WTC11 (cell line): ENCODE data around the gene CACNA1C. TPM values are rescaled to one million over a fixed set of nuclear protein-coding genes. Genes with fewer than 3 reads are reported as not detected.

Experiments
- ATAC-seq: fragments of 200-7000 bp; cut with Tn5 transposase; 2 replicates; pipeline ENCODE4 v1.10.0; 2021; ENCODE audit warnings: mild to moderate bottlenecking, moderate library complexity
- CTCF ChIA-PET: fragments of 300-600 bp; sonication (Branson Sonifier 250); formaldehyde crosslinking; loops from one replicate; lab custom pipeline; 2021; ENCODE audit warnings: antibody characterized with exemption; lab: Charles Lee
- POLR2A ChIA-PET: fragments of 350-600 bp; sonication (Branson Sonifier 250); formaldehyde crosslinking; loops from one replicate; lab custom pipeline; 2021; ENCODE audit warnings: antibody characterized with exemption; lab: Charles Lee
- DNase-seq: peaks from one replicate; pipeline ENCODE4 v3.0.0; 2021; ENCODE audit warnings: low spot score
- H3K27ac Mint-ChIP-seq: 2 replicates; pipeline ENCODE4 v1.8.0; 2021; ENCODE audit warnings: mixed read lengths
- H3K27me3 Mint-ChIP-seq: 2 replicates; pipeline ENCODE4 v1.8.0; 2021; ENCODE audit warnings: low read depth, mild to moderate bottlenecking, moderate library complexity, mixed read lengths
- H3K36me3 Mint-ChIP-seq: 2 replicates; pipeline ENCODE4 v1.8.0; 2021; ENCODE audit warnings: mixed read lengths
- H3K4me1 Mint-ChIP-seq: 2 replicates; pipeline ENCODE4 v1.8.0; 2022; ENCODE audit warnings: mixed read lengths
- H3K4me3 Mint-ChIP-seq: 2 replicates; pipeline ENCODE4 v1.8.0; 2021; ENCODE audit warnings: mild to moderate bottlenecking, moderate library complexity, mixed read lengths
- H3K9me3 Mint-ChIP-seq: 2 replicates; pipeline ENCODE4 v1.8.0; 2021; ENCODE audit warnings: mixed read lengths
- ESRRA ChIP-seq: sonication (generic); formaldehyde crosslinking; IDR thresholded peaks from 2 replicates; pipeline ENCODE4 v1.8.1; 2022; ENCODE audit warnings: mild to moderate bottlenecking, missing genetic modification reagents, borderline replicate concordance
- ETV6 ChIP-seq: sonication (generic); formaldehyde crosslinking; IDR thresholded peaks from 2 replicates; pipeline ENCODE4 v1.8.1; 2022; ENCODE audit warnings: mild to moderate bottlenecking, missing genetic modification reagents
- FOXK1 ChIP-seq: sonication (generic); formaldehyde crosslinking; IDR thresholded peaks from 2 replicates; pipeline ENCODE4 v1.8.0; 2022; ENCODE audit warnings: mild to moderate bottlenecking, moderate library complexity, missing genetic modification reagents
- GRHL2 ChIP-seq: fragments of 250-450 bp; sonication (Bioruptor Pico); IDR thresholded peaks from 2 replicates; pipeline ENCODE4 v1.8.0; 2022; ENCODE audit warnings: mild to moderate bottlenecking, moderate library complexity; ENCODE audit not compliant: insufficient replicate concordance, severe bottlenecking
- IRF2 ChIP-seq: sonication (generic); formaldehyde crosslinking; IDR thresholded peaks from 2 replicates; pipeline ENCODE4 v1.8.0; 2022; ENCODE audit warnings: low read depth, missing genetic modification reagents, borderline replicate concordance
- MXD4 ChIP-seq: fragments of 250-450 bp; sonication (Bioruptor Pico); IDR thresholded peaks from 2 replicates; pipeline ENCODE4 v1.8.0; 2021; ENCODE audit warnings: mild to moderate bottlenecking, moderate library complexity, borderline replicate concordance
- NFE2L1 ChIP-seq: sonication (generic); formaldehyde crosslinking; IDR thresholded peaks from 2 replicates; pipeline ENCODE4 v1.8.1; 2023; ENCODE audit warnings: missing genetic modification reagents
- NR3C1 ChIP-seq: sonication (generic); formaldehyde crosslinking; conservative IDR thresholded peaks from 2 replicates; pipeline ENCODE4 v1.8.1; 2023; ENCODE audit warnings: low read depth, mild to moderate bottlenecking, missing genetic modification reagents
- OVOL2 ChIP-seq: fragments of 250-450 bp; sonication (Bioruptor Pico); IDR thresholded peaks from 2 replicates; pipeline ENCODE4 v1.9.0; 2021; ENCODE audit warnings: mild to moderate bottlenecking, borderline replicate concordance
- RELA ChIP-seq: sonication (generic); formaldehyde crosslinking; IDR thresholded peaks from 2 replicates; pipeline ENCODE4 v1.8.1; 2022; ENCODE audit warnings: missing genetic modification reagents, mild to moderate bottlenecking, borderline replicate concordance
- RORB ChIP-seq: fragments of 250-450 bp; sonication (Bioruptor Pico); IDR thresholded peaks from 2 replicates; pipeline ENCODE4 v1.9.0; 2021; ENCODE audit warnings: mild to moderate bottlenecking
- SMAD3 ChIP-seq: sonication (generic); formaldehyde crosslinking; IDR thresholded peaks from 2 replicates; pipeline ENCODE4 v1.8.0; 2022; ENCODE audit warnings: missing genetic modification reagents, mild to moderate bottlenecking, borderline replicate concordance
- TCF7 ChIP-seq: sonication (generic); formaldehyde crosslinking; IDR thresholded peaks from 2 replicates; pipeline ENCODE4 v1.8.0; 2022; ENCODE audit warnings: mild to moderate bottlenecking, low read depth, missing genetic modification reagents, moderate library complexity
- ZNF138 ChIP-seq: sonication (generic); formaldehyde crosslinking; conservative IDR thresholded peaks from 2 replicates; pipeline ENCODE4 v1.8.1; 2022; ENCODE audit warnings: mild to moderate bottlenecking, moderate library complexity, missing genetic modification reagents
- ZNF396 ChIP-seq: fragments of 250-450 bp; sonication (Bioruptor Pico); IDR thresholded peaks from 2 replicates; pipeline ENCODE4 v1.8.0; 2021; ENCODE audit warnings: mild to moderate bottlenecking, moderate library complexity, borderline replicate concordance
- ZNF416 ChIP-seq: fragments of 250-450 bp; sonication (Bioruptor Pico); IDR thresholded peaks from 2 replicates; pipeline ENCODE4 v1.9.0; 2021; ENCODE audit warnings: mild to moderate bottlenecking, inconsistent platforms
- ZNF423 ChIP-seq: fragments of 250-450 bp; sonication (Bioruptor Pico); IDR thresholded peaks from 2 replicates; pipeline ENCODE4 v2.1.2; 2022; ENCODE audit warnings: mild to moderate bottlenecking, moderate library complexity
- total RNA-seq: library from RNA; stranded (reverse); gene quantifications from 3 replicates; pipeline ENCODE4 v1.2.3, GENCODE V29; 2021
- TF ChIP-seq, protein P1 (sequence below): fragments of 250-450 bp; sonication (Bioruptor Pico); IDR thresholded peaks from 2 replicates; pipeline ENCODE4 v1.9.0; 2021; ENCODE audit warnings: mild to moderate bottlenecking
- TF ChIP-seq, protein P2 (sequence below): sonication (generic); formaldehyde crosslinking; IDR thresholded peaks from 2 replicates; pipeline ENCODE4 v1.8.1; 2023; ENCODE audit warnings: mild to moderate bottlenecking, missing genetic modification reagents, moderate library complexity

Gene CACNA1C
- total RNA-seq, 1 experiment from 2014 or later: 1.7 TPM

DNA sequence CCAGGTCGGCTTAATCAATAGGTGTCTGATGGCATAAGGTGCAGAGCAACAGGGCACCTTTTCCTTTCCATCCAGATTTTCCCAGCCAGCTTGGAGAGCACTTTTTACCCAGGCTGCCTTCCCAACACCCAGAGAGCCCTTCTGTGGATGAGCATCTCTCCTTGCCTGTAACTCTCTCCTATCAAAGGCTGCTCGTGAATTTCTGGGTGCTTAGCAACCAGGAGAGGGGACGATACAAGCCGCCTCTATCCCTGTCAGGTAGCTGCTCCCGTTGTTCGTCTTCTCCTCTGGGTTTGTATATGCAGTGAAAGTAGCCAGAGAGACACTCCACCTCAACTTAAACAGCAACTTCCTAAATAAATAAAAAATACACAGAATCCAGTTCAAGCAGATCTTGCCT, 124.2 kb downstream of the CACNA1C start (continued):
- TF ChIP-seq ZNF416 (CRISPR knock-in tag) (no peak), MXD4 (CRISPR knock-in tag) (no peak), ZNF423 (no peak)

DNA sequence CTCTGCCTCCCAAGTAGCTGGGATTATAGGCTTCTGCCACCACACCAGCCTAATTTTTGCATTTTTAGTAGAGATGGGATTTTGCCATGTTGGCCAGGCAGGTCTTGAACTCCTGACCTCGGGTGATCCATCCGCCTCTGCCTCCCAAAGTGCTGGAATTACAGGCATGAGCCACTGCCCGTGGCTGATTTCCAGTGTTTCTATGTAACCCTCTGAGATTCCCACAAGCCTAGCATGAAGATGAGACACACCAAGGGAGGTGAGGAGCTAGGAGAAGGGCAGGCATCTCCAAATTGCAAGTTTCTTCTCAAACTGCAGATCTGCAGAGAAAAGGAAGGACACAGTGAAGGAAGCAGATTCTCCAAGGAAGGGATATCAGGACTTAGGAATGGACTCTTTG, 125.0 kb downstream of the CACNA1C start:
- H3K27me3 Mint-ChIP-seq: no peaks in the 10 kb centered on the region; the same call in 1 of the 2 replicates
- DNase-seq: no peak

DNA sequence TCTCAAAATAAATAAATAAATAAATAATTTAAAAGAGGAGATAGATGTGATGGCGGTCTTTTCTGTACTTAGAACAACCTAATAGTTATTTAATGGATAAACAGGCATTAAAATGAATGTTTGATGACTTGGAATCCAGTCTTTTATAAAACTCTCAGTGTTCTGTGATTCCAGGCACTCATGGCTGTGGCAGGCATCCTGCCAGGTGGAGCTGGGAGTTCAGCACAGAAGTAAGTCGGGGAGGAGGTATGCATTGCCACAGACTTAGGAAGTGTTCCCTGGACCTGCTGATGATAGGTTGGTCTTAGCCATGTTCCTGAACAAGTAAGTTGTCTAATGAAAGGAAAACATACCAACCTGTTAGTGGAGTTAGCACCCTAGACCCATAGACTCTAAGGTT, 126.3 kb downstream of the CACNA1C start:
- no peak for TF ChIP-seq ZNF138 (CRISPR knock-in tag)
- H3K36me3 Mint-ChIP-seq: no peaks in the 10 kb centered on the region
- ChIA-PET POLR2A (no interaction called here), CTCF (no interaction called here)
- H3K4me1 Mint-ChIP-seq: peaks cover 15% of the 10 kb centered on the region
- DNase-seq: no peak
- no peaks in the 10 kb centered on the region for H3K9me3 Mint-ChIP-seq
- no peak overlapping the region for H3K27ac Mint-ChIP-seq
- no peak overlapping the region for H3K4me3 Mint-ChIP-seq
- H3K27me3 Mint-ChIP-seq: no peaks in the 10 kb centered on the region; the same call in 1 of the 2 replicates
- no peak for ATAC-seq

More for the DNA sequence above, 125.0 kb downstream of the CACNA1C start:
- H3K4me3 Mint-ChIP-seq: no peak overlapping the region
- no peaks in the 10 kb centered on the region for H3K36me3 Mint-ChIP-seq
- H3K27ac Mint-ChIP-seq: no peak overlapping the region
- H3K4me1 Mint-ChIP-seq: peaks cover 8% of the 10 kb centered on the region
- CTCF ChIA-PET: no interaction called here
- no peaks in the 10 kb centered on the region for H3K9me3 Mint-ChIP-seq
- ATAC-seq: no peak
- TF ChIP-seq ZNF416 (CRISPR knock-in tag) (no peak), ESRRA (no peak), ETV6 (CRISPR knock-in tag) (no peak), ZNF396 (CRISPR knock-in tag) (no peak), GRHL2 (no peak), NFE2L1 (no peak)
- TF ChIP-seq, protein P1, sequence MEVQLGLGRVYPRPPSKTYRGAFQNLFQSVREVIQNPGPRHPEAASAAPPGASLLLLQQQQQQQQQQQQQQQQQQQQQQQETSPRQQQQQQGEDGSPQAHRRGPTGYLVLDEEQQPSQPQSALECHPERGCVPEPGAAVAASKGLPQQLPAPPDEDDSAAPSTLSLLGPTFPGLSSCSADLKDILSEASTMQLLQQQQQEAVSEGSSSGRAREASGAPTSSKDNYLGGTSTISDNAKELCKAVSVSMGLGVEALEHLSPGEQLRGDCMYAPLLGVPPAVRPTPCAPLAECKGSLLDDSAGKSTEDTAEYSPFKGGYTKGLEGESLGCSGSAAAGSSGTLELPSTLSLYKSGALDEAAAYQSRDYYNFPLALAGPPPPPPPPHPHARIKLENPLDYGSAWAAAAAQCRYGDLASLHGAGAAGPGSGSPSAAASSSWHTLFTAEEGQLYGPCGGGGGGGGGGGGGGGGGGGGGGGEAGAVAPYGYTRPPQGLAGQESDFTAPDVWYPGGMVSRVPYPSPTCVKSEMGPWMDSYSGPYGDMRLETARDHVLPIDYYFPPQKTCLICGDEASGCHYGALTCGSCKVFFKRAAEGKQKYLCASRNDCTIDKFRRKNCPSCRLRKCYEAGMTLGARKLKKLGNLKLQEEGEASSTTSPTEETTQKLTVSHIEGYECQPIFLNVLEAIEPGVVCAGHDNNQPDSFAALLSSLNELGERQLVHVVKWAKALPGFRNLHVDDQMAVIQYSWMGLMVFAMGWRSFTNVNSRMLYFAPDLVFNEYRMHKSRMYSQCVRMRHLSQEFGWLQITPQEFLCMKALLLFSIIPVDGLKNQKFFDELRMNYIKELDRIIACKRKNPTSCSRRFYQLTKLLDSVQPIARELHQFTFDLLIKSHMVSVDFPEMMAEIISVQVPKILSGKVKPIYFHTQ (CRISPR knock-in tag): no peak
- POLR2A ChIA-PET: no interaction called here

DNA sequence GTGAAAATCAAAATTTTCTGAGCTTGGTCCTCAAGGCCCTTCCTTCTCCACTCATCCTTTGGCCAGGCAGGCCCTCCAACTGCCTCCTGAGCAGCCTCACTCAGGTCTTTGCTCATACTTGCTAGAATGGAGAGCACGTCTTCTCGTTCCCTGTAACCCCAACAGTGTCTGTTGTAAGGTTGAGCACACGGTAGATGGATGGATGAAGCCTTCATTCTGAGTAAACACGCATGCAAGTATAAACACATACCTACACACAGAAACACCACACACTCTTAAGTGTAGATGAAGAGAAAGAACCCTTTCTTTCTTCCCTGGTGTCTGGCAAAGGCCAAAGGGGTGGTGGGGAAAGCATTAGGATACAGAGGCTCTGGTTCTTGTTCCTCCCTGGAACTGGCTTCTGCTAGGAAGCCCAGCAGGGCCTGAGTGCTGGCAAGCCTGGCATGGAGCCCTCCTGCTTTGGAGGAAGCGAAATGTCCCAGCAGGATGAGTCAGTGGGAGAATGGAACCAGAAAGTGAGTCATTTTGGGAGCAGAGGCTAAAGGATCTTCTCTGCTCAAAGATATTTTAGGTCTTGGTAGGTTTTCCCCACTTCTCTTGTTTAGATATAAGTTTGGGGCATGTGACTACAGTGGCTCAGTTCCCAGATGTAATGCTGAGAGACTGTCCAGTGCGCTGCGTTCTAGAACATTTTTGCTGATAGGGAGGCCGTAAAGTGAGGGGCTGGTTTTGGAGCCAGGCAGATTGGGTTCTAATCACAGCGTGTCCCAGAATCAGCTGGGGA, 127.4 kb downstream of the CACNA1C start:
- DNase-seq (no peak), ATAC-seq (no peak)
- H3K4me1 Mint-ChIP-seq: peaks cover 26% of the 10 kb centered on the region
- no peaks in the 10 kb centered on the region for H3K36me3 Mint-ChIP-seq
- H3K27me3 Mint-ChIP-seq: no peaks in the 10 kb centered on the region; the same call in 1 of the 2 replicates
- POLR2A ChIA-PET: interaction anchor here (0.6 kb wide), 1 partner anchor 215 kb away, joined by 5 read pairs; no protein-coding TSS in a partner anchor
- no peak for TF ChIP-seq FOXK1
- TF ChIP-seq RELA: no peak
- no peak for TF ChIP-seq IRF2 (CRISPR knock-in tag)
- TF ChIP-seq, protein P2, sequence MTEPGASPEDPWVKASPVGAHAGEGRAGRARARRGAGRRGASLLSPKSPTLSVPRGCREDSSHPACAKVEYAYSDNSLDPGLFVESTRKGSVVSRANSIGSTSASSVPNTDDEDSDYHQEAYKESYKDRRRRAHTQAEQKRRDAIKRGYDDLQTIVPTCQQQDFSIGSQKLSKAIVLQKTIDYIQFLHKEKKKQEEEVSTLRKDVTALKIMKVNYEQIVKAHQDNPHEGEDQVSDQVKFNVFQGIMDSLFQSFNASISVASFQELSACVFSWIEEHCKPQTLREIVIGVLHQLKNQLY (CRISPR knock-in tag): no peak
- no peak for TF ChIP-seq SMAD3 (CRISPR knock-in tag)
- no peak for TF ChIP-seq TCF7
- TF ChIP-seq ESRRA: no peak
- TF ChIP-seq NR3C1 (CRISPR knock-in tag): no peak
- TF ChIP-seq OVOL2 (CRISPR knock-in tag): no peak
- TF ChIP-seq RORB (CRISPR knock-in tag): no peak
- no peak for TF ChIP-seq GRHL2
- CTCF ChIA-PET: no interaction called here
- H3K27ac Mint-ChIP-seq: no peak overlapping the region
- H3K4me3 Mint-ChIP-seq: no peak overlapping the region
- H3K9me3 Mint-ChIP-seq: no peaks in the 10 kb centered on the region
